Measurements from ENCODE around the gene SERPINA4. TPM values are rescaled to one million over a fixed set of nuclear protein-coding genes. Genes with fewer than 3 reads are reported as not detected.
A peak's percentile ranks its signal among the peaks of the same experiment; 100 is the strongest.

The SERPINA4 gene
- total and polyA plus RNA-seq, 2 of the 13 experiments (the other 11 are each of a cell fraction or from before 2014, with no cell fraction given), result 39.1 to 57.8 TPM

- no peak for TF ChIP-seq ZBTB25 (CRISPR knock-in tag; IDR thresholded peaks at IDR 0.05)
- TF ChIP-seq PHF21A (CRISPR knock-in tag; IDR thresholded peaks at IDR 0.05), result peak; percentile 19; the same call in 1 of the 2 replicates
- no peak; the same call in 1 of the 2 replicates for TF ChIP-seq NCOR1 (IDR thresholded peaks at IDR 0.05; ENCODE audit: borderline replicate concordance, low read length)
- TF ChIP-seq ZFP36L1 (CRISPR knock-in tag; IDR thresholded peaks at IDR 0.05), result no peak
- no peak for TF ChIP-seq ATF7 (IDR thresholded peaks at IDR 0.05)
- no peak for TF ChIP-seq ATF7 (CRISPR knock-in tag; IDR thresholded peaks at IDR 0.05)
- no peak for TF ChIP-seq MAZ (IDR thresholded peaks at IDR 0.05; ENCODE audit: borderline replicate concordance, low read depth, low read length)
- no peak for TF ChIP-seq MAZ (CRISPR knock-in tag; IDR thresholded peaks at IDR 0.05; ENCODE audit: low read depth)
- no peak for TF ChIP-seq ZNF598 (CRISPR knock-in tag; IDR thresholded peaks at IDR 0.05; ENCODE audit: borderline replicate concordance)
- TF ChIP-seq EZH2 (conservative IDR thresholded peaks at IDR 0.05; ENCODE audit: low read depth, low read length), result no peak
- no peak for TF ChIP-seq POLR2AphosphoS2 (IDR thresholded peaks at IDR 0.05; ENCODE audit: low read depth, low read length)
- no peak for TF ChIP-seq ZBTB49 (CRISPR knock-in tag; IDR thresholded peaks at IDR 0.05; ENCODE audit: borderline replicate concordance)
- no peak for TF ChIP-seq PRDM15 (CRISPR knock-in tag; IDR thresholded peaks at IDR 0.05)
- TF ChIP-seq RAD51 (IDR thresholded peaks at IDR 0.05; ENCODE audit: borderline replicate concordance), result no peak
- no peak for TF ChIP-seq LRRFIP1 (CRISPR knock-in tag; conservative IDR thresholded peaks at IDR 0.05)
- no peak for TF ChIP-seq MAFG (CRISPR knock-in tag; IDR thresholded peaks at IDR 0.05)
- TF ChIP-seq RFX5 (IDR thresholded peaks at IDR 0.05; ENCODE audit: low read depth, low read length), result no peak
- TF ChIP-seq ZSCAN29 (CRISPR knock-in tag; conservative IDR thresholded peaks at IDR 0.05), result no peak
- TF ChIP-seq EP300 (IDR thresholded peaks at IDR 0.05; ENCODE audit: low read depth in 2 of 2, low read length in 2 of 2), result peak in 1 of 2 experiments; percentile 20; a peak in 1 of 4 replicates
- no peak for TF ChIP-seq EP300 (CRISPR knock-in tag; IDR thresholded peaks at IDR 0.05; ENCODE audit: borderline replicate concordance)
- no peak for TF ChIP-seq HOXA7 (CRISPR knock-in tag; IDR thresholded peaks at IDR 0.05)
- no peak for TF ChIP-seq RBM22 (optimal IDR thresholded peaks at IDR 0.05; ENCODE audit: low read length)
- no peak for TF ChIP-seq FOSL2 (CRISPR knock-in tag; IDR thresholded peaks at IDR 0.05)
Measured at GRCh38 chr14:94564381-94564780, 3.1 kb downstream of the SERPINA4 start (continued).

Data from HepG2 (cell line).